GM10847 (cell line): ENCODE data around the gene NOL12.

ENCODE experiments used
- POLR2A ChIP-seq: IDR thresholded peaks from 2 replicates; pipeline ENCODE4 v1.6.1; 2011; ENCODE audit not compliant: insufficient read length; ENCODE audit errors: extremely low read depth

The NOL12 gene

DNA sequence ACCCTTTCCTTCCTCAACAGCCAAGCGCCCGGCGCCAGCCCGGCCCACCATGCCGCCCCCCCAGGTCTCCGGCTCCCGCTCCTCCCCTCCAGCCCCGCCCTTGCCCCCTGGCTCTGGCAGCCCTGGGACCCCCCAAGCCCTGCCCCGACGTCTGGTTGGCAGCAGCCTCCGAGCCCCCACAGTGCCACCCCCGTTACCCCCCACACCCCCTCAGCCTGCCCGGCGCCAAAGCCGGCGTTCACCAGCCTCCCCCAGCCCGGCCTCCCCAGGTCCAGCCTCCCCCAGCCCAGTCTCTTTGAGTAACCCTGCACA lies 30.9 kb upstream of the NOL12 start:
- no peak for TF ChIP-seq POLR2A

DNA sequence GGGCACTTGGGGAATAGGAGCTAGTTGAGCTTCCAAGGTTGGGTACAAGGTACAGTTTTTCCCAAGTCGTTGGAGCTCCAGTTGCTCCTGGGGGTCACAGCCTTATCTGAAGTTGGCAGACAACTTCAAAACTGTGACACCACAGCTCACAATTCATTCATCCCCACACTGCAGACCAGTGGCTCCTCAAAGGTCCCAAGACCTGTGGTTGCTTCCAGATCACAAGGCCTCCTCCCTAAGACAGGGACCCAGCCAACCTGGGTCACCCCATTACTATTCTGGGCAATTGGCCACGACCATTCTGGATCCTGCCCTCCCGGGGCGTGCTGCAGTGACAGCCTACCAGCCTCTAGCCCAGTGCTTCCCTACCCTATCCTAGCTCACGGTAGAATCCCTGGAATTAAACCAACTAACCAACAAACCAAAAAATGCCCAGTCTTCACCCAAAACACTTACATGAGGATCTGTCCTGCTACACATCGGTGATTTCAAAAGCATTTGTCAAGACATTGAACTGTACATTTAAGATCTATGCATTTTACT lies 28.5 kb upstream of the NOL12 start:
- no peak for TF ChIP-seq POLR2A

DNA sequence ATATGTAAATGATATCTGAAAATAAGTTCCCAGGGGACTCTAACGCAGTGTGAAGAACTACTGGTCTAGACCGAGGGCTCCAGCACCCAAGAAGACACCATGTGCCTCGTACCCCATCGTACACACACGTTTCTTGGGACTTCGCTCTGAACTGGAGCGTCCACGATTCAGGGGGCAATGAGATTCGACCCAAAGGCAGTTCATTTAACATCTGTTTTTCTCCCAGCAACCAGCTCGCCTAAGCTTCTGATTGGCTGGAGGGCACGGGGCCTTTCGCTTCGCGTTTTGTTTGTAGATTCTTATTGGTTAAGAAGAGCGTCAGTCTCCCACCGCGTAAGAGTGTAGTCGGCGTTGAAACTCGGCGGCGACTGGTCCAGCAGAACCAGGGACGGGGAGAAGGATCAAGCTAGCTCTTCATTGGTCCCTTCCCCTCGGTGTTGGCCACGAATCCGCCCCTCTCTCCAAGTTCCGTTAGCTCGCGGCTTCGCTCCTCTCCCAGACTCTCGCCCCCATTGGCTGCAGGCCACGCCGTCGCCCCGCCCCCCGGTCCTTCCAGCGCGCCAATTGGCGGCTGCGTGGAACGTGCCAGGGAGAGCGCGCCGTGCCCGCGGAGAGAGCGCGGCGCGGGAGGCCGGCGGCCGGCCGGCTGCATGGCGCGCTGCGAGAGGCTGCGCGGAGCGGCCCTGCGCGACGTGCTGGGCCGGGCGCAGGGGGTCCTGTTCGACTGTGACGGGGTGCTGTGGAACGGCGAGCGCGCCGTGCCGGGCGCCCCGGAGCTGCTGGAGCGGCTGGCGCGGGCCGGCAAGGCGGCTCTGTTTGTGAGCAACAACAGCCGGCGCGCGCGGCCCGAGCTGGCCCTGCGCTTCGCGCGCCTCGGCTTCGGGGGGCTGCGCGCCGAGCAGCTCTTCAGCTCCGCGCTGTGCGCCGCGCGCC lies 27.7 kb upstream of the NOL12 start, which contains the start of gene PDXP:
TSS of gene PDXP (plus strand) at position 591 of the 933 bp plus-strand sequence. CDS start at position 651, 60 bp downstream.
- peak; percentile 77 for TF ChIP-seq POLR2A

DNA sequence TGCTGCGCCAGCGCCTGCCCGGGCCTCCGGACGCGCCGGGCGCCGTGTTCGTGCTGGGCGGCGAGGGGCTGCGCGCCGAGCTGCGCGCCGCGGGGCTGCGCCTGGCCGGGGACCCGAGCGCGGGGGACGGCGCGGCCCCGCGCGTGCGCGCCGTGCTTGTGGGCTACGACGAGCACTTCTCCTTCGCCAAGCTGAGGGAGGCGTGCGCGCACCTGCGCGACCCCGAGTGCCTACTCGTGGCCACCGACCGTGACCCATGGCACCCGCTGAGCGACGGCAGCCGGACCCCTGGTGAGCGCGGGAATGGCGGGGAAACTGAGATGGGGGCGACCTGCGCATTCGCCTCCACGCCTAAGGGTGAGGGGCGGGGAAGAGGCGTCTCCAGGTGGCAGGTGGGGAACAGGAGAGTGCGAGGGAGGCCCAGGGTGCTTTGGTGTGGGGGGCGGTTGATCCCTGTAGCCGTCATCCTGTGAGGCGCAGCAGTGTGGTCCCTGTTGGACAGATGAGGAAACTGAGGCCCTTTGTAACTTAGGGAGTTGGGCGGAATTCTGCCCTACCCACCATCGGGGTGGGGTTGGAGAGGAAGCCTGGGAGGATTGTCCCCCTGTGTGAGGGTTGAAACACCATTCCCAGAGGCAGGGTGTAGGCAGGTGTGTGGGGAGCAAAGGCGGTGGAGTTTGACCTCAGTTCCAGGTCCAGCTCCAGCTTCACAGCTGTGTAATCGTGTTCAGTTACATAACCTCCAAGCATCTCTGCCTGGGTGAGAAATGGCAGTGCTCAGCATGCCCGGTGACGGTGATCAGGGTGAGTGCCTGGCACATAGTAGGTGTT lies 26.9 kb upstream of the NOL12 start:
- no peak for TF ChIP-seq POLR2A

DNA sequence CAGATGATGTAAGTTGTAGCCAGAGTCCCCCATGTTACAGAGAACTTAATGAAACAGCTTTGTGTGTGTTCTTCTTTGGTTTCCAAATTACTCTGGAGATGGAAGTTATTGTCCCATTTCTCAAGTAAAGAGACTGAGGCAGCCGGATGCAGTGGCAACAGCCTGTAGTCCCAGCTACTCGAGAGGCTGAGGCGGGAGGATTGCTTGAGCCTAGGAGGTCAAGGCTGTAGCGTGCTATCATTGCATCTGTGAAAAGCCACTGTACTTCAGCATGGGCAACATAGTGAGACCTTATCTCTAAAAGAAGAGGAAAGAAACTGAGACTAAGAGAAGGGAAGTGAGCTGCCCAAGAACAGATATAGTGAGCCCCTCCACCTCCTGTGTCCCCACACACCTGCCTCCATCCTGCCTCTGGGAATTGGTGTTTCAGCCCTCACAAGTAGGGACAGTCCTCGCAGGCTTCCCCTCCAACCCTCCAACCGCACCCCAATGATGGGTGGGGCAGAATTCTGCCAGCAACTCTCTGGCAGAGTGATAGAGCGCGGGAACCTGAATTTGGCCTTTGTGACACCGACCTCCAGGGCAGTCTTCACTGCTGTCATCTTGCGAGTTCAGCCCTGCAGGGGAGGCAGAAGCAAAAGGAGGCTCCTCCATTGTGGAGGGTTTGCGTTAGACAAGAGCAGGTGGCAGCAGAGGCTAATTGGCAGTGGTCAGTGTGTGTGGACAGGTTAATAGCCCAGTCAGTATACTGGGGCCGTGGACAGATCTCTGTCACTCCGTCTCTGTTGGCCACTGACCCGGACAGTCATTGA lies 26.0 kb upstream of the NOL12 start:
- TF ChIP-seq POLR2A = no peak

DNA sequence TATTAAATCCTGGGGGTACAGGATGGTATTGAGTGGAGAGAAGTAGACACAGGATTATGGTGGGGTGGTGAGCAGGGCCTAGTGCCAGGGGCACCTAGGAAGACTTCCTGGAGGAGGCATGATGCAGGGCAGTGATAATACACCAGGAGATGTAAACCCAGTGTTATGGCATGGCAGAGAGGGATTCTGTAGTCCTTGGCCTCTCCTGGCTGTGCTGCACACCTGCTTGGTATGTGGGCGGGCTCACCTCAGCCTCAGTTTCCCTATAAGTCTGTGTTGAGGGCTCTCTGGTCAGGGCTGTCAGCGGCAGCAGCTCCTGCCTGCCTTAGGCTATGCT lies 25.5 kb upstream of the NOL12 start:
- TF ChIP-seq POLR2A = no peak

DNA sequence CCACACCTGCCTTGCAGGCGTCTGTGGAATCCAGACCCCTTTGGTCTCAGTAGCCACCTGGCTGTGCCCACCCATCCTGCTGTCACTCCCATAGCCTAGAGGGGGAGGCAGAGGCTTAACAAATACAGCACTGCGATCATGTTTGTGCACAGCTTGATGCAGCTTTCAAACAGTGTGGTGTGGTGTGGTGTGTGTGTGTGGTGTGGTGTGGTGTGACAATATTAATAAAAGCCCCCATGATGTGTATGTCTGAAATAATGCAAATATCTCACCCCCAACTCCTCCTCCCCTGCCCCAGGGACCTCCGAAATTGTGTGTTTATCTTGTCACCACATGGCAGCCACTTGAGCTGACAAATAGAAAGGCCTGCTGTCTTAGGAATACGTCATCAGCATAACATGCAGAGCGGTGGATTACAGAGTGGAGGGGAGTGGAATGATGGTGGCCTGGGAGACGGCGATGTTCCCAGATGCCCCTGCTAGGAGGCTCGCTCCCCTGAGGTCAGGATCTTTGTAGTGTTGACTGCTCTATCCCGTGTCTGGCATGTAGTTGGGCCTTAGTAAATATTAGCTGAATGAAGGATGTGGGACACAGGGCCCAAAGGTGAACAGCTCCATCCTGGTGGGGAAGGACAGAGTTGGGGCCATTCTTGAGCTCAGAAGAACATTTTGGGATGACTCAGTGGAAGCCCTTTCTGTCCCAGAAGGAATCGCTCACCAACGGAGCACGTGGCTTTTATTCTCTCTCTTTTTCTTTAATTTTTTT lies 24.8 kb upstream of the NOL12 start:
- TF ChIP-seq POLR2A = no peak

DNA sequence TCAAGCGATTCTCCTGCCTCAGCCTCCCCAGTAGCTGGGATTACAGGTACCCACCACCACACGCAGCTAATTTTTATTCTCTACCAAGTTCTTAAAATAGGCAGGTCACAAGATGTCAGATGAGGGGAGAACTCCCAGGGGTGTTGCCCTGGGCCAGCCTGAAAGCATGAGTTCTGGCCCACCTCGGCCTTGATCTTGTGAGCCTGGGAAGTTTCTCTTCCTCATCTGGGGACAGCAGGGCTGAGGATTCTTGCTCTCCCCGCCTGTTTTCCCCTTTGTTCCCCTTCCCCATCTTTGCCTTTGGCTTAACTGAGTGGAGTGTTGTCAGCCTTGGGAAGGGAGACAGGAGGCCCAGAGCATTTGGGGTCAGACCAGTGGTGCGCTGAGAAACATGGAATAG lies 24.1 kb upstream of the NOL12 start:
- no peak for TF ChIP-seq POLR2A

DNA sequence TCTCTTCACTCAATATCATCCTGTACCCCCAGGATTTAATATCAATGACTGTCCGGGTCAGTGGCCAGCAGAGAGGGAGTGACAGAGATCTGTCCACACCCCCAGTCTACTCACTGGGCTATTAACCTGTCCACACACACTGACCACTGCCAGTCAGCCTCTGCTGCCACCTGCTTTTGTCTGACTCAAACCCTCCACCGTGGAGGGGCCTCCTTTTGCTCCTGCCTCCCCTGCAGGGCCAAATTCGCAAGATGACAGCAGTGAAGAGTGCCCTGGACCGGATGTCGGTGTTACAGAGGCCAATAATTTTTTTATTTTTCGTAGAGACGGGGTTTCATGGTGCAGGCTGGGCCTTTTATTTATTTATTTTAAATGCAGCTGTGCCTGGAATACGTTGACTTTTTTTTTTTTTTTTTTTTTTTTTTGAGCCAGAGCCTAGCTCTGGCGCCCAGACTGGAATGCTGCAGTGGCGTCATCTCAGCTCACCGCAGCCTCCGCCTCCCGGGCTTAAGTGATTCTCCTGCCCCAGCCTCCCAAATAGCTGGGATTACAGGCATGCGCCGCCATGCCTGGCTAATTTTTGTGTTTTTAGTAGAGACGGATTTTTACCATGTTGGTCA lies 22.5 kb upstream of the NOL12 start:
- TF ChIP-seq POLR2A = no peak

DNA sequence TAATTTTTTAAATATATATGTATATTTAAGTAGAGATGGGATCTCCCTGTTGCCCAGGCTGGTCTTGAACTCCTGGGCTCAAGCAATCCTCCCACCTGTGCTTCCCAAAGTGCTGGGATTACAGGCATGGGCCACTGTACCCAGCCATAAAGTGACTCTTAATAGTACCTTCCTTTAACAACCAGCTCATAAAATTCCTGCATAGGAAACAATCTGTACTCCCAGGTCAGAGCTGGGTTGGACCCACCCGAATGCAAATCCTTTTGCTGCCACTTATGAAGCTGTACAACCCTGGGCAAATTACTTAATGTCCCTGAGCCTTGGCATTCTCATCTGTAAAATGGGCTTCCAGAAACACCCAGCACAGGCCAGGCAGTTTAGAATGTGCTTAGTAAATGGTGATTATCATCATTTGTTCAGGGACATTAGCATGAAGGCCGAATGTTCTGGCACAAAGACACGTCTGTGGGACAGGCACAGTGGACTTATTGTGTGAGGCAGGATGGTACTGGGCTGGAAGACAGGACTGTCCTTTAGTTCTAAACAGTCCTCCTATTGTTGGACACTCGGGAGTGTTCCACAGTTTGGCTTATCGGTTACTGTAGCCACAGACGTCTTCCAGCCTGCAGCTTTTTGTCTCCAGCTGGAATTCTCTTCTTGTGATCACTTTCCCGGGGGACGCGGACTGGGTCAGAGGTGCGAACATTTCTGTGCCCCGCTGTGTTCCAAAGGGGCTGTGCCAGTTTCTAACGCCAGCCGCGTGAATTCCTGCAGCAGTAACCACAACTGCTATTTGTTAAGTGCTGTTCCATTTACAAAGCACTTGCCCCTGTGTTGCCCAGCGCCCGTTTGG lies 21.7 kb upstream of the NOL12 start:
- no peak for TF ChIP-seq POLR2A

DNA sequence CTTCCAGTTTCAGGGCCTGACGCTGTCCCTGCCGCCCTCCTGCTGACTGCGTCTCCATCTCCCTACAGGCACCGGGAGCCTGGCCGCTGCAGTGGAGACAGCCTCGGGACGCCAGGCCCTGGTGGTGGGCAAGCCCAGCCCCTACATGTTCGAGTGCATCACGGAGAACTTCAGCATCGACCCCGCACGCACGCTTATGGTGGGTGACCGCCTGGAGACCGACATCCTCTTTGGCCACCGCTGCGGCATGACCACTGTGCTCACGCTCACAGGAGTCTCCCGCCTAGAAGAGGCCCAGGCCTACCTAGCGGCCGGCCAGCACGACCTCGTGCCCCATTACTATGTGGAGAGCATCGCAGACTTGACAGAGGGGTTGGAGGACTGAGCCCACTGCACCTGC lies 20.7 kb upstream of the NOL12 start:
- no peak for TF ChIP-seq POLR2A

DNA sequence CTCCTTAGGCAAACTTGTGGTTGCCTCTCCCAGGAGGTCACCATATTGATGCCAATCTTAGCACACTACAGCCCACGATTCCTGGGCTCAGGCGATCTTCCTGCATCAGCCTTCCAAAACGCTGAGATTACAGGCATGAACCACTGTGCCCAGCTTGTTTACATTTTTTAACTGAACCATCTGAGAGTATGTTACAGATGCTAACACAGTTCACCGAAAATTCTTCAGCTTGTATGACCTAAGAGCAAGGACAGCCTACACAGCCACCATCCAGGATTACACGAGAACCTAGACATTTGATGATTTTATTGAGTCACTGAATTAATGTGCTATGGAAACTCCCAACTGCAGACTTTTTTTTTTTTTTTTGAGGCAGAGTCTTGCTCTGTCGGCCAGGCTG lies 16.6 kb upstream of the NOL12 start:
- TF ChIP-seq POLR2A = no peak
